NOMO-1 treated with dmso at 0.1 percent for 144 hours (cell line): Measurements from ENCODE around the gene UGP2.
A peak's percentile ranks its signal among the peaks of the same experiment; 100 is the strongest.
"Not testable (repeated sequence)": the region's sequence is repeated elsewhere in the genome, so short reads cannot be mapped to it uniquely, and the experiment has no call there.

Source experiments
- DNase-seq: peaks from one replicate; lab custom pipeline; 2025; ENCODE audit not compliant: unreplicated experiment; lab: John Stamatoyannopoulos, UW

Gene UGP2

GRCh38 chr2:63840081-63840784 is 1.5 kb upstream of the UGP2 start:
- DNase-seq, result no peak

- peak; percentile 98 for DNase-seq
These were observed 877 bp upstream of the UGP2 start for GRCh38 chr2:63840785-63841253.

- DNase-seq, result no peak
These were observed 709 bp downstream of the UGP2 start for GRCh38 chr2:63842149-63843061.

- no peak for DNase-seq
These were observed 1.4 kb downstream of the UGP2 start for GRCh38 chr2:63843093-63843492.

GRCh38 chr2:63843791-63844190 is 2.1 kb downstream of the UGP2 start:
- DNase-seq, result no peak

GRCh38 chr2:63844616-63845015 is 2.9 kb downstream of the UGP2 start:
- DNase-seq, result no peak

GRCh38 chr2:63845866-63846265 is 4.2 kb downstream of the UGP2 start:
- DNase-seq, result no peak

- no peak for DNase-seq
These were observed 4.8 kb downstream of the UGP2 start for GRCh38 chr2:63846487-63846886.

GRCh38 chr2:63847571-63847970 is 5.9 kb downstream of the UGP2 start:
- not testable (repeated sequence) for DNase-seq

- DNase-seq, result no peak
These were observed 7.9 kb downstream of the UGP2 start for GRCh38 chr2:63849381-63850203.

- DNase-seq, result no peak
These were observed 8.5 kb downstream of the UGP2 start for GRCh38 chr2:63850204-63850571.

GRCh38 chr2:63850649-63851048 is 9.0 kb downstream of the UGP2 start:
- no peak for DNase-seq

- no peak for DNase-seq
These were observed 10.1 kb downstream of the UGP2 start for GRCh38 chr2:63851691-63852311.

GRCh38 chr2:63853527-63854310 is 12.0 kb downstream of the UGP2 start:
- DNase-seq, result no peak

GRCh38 chr2:63855418-63856302 is 14.0 kb downstream of the UGP2 start:
- DNase-seq, result no peak

- no peak for DNase-seq
These were observed 14.6 kb downstream of the UGP2 start for GRCh38 chr2:63856303-63856603.

GRCh38 chr2:63858291-63858690 is 16.6 kb downstream of the UGP2 start:
- no peak for DNase-seq

- DNase-seq, result peak; percentile 37
These were observed 19.6 kb downstream of the UGP2 start for GRCh38 chr2:63861220-63861822.

GRCh38 chr2:63862806-63863205 is 21.1 kb downstream of the UGP2 start:
- no peak for DNase-seq
